Measurements from ENCODE around the gene TSPAN3. TPM values are rescaled to one million over a fixed set of nuclear protein-coding genes. Genes with fewer than 3 reads are reported as not detected.

The TSPAN3 gene
- total RNA-seq, 1 experiment from 2014 or later = 84.9 TPM

DNA sequence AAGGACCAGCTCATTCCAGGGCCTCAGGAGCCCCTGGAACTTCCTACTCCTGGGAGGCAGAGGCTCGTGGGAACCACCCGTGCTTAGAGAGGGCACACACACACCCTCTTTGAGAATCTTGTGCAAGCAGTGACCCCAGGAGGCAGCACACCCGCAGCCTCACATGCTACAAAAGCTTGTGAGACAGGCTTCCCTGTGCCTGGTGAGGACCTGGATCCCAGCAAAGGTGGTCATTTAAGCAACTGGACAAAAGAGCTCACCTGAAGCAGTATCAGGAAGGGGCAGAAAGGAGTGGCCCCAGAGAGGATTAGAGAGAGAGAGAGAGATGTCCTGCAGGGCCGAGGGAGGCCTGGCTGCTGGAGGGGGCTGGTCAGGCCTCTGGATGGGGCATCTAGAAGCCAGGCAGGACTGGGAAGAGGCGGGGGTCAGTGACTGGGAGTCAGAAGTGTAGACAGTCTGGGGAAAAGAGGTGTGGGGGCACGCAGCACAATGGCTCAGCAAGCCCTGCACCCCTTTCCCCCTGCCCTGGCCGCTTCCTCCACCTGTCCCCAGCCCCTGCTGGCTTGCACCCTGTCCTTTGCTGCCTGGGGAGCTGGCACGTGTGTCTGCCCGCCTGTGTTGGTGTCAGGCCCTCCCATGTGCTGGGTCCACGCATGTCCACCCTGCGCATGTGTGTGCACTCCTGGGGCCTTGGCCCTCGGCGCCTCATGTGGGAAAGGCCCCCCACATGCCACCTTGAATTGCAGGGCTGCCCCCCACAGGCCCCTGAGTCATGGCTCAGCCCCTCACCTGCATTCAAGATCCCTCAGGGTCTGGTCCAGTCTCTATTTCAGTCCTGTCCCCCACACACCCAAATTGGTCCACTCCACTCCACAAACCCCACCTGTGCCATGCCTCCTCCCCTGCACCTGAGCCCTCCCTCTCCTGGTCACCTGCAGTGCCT is 36.9 kb downstream of the TSPAN3 start:
- CTCF ChIA-PET = interaction anchor here (1.0 to 6.3 kb wide), 17 partner anchors 9 to 621 kb away, joined by 3 to 57 read pairs (median 6); no protein-coding TSS in a partner anchor
- H3K27ac Mint-ChIP-seq = no peak overlapping the region; the same call in 1 of the 2 replicates
- H3K27me3 Mint-ChIP-seq (ENCODE audit: low read depth) = peaks cover 9% of the 10 kb centered on the region
- no peak overlapping the region for H3K4me3 Mint-ChIP-seq
- POLR2A ChIA-PET = interaction anchor here (1.1 kb wide), 1 partner anchor 61 kb away, joined by 3 read pairs; no protein-coding TSS in a partner anchor
- TF ChIP-seq NFYB (CRISPR knock-in tag; conservative IDR thresholded peaks at IDR 0.05; ENCODE audit: low read depth) (no peak), KAT7 (CRISPR knock-in tag; IDR thresholded peaks at IDR 0.05; ENCODE audit: borderline replicate concordance) (no peak), CREM (CRISPR knock-in tag; IDR thresholded peaks at IDR 0.05) (no peak), GABPB1 (CRISPR knock-in tag; IDR thresholded peaks at IDR 0.05) (no peak)
- TF ChIP-seq, protein P1, sequence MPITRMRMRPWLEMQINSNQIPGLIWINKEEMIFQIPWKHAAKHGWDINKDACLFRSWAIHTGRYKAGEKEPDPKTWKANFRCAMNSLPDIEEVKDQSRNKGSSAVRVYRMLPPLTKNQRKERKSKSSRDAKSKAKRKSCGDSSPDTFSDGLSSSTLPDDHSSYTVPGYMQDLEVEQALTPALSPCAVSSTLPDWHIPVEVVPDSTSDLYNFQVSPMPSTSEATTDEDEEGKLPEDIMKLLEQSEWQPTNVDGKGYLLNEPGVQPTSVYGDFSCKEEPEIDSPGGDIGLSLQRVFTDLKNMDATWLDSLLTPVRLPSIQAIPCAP (CRISPR knock-in tag; IDR thresholded peaks at IDR 0.05) = no peak
- TF ChIP-seq, protein P2, sequence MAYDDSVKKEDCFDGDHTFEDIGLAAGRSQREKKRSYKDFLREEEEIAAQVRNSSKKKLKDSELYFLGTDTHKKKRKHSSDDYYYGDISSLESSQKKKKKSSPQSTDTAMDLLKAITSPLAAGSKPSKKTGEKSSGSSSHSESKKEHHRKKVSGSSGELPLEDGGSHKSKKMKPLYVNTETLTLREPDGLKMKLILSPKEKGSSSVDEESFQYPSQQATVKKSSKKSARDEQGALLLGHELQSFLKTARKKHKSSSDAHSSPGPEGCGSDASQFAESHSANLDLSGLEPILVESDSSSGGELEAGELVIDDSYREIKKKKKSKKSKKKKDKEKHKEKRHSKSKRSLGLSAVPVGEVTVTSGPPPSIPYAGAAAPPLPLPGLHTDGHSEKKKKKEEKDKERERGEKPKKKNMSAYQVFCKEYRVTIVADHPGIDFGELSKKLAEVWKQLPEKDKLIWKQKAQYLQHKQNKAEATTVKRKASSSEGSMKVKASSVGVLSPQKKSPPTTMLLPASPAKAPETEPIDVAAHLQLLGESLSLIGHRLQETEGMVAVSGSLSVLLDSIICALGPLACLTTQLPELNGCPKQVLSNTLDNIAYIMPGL (CRISPR knock-in tag; IDR thresholded peaks at IDR 0.05) = no peak
- H3K4me1 Mint-ChIP-seq = peaks cover 13% of the 10 kb centered on the region
- H3K36me3 Mint-ChIP-seq = peaks cover 26% of the 10 kb centered on the region
- ATAC-seq (no peak), DNase-seq (ENCODE audit: low spot score) (peak; percentile 6)
- H3K9me3 Mint-ChIP-seq = peaks cover 14% of the 10 kb centered on the region; the same call in 1 of the 2 replicates

DNA sequence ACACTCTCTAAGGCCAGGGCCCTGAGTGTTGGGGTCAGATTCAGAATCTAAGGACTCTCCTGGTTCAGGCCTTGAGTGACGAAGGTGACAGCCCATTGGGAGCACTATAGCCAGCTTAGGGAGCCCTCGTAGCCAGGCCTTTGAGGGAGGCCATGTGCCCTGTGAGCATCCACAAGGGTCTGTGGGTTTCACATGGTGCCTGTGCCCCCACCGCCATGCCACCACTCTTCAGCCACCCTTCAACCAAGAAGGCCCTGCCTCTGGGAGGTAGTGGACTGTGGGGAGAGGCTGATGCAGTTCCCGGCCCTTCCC is 37.5 kb downstream of the TSPAN3 start:
- POLR2A ChIA-PET = no interaction called here
- ATAC-seq (no peak), DNase-seq (ENCODE audit: low spot score) (no peak)
- CTCF ChIA-PET = interaction anchor here (1.1 to 6.3 kb wide), 3 partner anchors 9 to 60 kb away, joined by 3 to 57 read pairs (median 30); no protein-coding TSS in a partner anchor
- peaks cover 20% of the 10 kb centered on the region for H3K36me3 Mint-ChIP-seq
- no peak overlapping the region for H3K27ac Mint-ChIP-seq
- peaks cover 9% of the 10 kb centered on the region; the same call in 1 of the 2 replicates for H3K9me3 Mint-ChIP-seq
- peaks cover 13% of the 10 kb centered on the region for H3K27me3 Mint-ChIP-seq (ENCODE audit: low read depth)
- TF ChIP-seq, protein P3, sequence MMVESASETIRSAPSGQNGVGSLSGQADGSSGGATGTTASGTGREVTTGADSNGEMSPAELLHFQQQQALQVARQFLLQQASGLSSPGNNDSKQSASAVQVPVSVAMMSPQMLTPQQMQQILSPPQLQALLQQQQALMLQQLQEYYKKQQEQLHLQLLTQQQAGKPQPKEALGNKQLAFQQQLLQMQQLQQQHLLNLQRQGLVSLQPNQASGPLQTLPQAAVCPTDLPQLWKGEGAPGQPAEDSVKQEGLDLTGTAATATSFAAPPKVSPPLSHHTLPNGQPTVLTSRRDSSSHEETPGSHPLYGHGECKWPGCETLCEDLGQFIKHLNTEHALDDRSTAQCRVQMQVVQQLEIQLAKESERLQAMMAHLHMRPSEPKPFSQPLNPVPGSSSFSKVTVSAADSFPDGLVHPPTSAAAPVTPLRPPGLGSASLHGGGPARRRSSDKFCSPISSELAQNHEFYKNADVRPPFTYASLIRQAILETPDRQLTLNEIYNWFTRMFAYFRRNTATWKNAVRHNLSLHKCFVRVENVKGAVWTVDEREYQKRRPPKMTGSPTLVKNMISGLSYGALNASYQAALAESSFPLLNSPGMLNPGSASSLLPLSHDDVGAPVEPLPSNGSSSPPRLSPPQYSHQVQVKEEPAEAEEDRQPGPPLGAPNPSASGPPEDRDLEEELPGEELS (CRISPR knock-in tag; IDR thresholded peaks at IDR 0.05) = no peak
- TF ChIP-seq, protein P4, sequence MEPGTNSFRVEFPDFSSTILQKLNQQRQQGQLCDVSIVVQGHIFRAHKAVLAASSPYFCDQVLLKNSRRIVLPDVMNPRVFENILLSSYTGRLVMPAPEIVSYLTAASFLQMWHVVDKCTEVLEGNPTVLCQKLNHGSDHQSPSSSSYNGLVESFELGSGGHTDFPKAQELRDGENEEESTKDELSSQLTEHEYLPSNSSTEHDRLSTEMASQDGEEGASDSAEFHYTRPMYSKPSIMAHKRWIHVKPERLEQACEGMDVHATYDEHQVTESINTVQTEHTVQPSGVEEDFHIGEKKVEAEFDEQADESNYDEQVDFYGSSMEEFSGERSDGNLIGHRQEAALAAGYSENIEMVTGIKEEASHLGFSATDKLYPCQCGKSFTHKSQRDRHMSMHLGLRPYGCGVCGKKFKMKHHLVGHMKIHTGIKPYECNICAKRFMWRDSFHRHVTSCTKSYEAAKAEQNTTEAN (CRISPR knock-in tag; IDR thresholded peaks at IDR 0.05) = no peak
- no peak for TF ChIP-seq ZNF396 (CRISPR knock-in tag; IDR thresholded peaks at IDR 0.05; ENCODE audit: borderline replicate concordance)
- TF ChIP-seq, protein P5, sequence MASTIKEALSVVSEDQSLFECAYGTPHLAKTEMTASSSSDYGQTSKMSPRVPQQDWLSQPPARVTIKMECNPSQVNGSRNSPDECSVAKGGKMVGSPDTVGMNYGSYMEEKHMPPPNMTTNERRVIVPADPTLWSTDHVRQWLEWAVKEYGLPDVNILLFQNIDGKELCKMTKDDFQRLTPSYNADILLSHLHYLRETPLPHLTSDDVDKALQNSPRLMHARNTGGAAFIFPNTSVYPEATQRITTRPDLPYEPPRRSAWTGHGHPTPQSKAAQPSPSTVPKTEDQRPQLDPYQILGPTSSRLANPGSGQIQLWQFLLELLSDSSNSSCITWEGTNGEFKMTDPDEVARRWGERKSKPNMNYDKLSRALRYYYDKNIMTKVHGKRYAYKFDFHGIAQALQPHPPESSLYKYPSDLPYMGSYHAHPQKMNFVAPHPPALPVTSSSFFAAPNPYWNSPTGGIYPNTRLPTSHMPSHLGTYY (CRISPR knock-in tag; IDR thresholded peaks at IDR 0.05) = no peak
- H3K4me3 Mint-ChIP-seq = no peak overlapping the region
- H3K4me1 Mint-ChIP-seq = peaks cover 13% of the 10 kb centered on the region

DNA sequence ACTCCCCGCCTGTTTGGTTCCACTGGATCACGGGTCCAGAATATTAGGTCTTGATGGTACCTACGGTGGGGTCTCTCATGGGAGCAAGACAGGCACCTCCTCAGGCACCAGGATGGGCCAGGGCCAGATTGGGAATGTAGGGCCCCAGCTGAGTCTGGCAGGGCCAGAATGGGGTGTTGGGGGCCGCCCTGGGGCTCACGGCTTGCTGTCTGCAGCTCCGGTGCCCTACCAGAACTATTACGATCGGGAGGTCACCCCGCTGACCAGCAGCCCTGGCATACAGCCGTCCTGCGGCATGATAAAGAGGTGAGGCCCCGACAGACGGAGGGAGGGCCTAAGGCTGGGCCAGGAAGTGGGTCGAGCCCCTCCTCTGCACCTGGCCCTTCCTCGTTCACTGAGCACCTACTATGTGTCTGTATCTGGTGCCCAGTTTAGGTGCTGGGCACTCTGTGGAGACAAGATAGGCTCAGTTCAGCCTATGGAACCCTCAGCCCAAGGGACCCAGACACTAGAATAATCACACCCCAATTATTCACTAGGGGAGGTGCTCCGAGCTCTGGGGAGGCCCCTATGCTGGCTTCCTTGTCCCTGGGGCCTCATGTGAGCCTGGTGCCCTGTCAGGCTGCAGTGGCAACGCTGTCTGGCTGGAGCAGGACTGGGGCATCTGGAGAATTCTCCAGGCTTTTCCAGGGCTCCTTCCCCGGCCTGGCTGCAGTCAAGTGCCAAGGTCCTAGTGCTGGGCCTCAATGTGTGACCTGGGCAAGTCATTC is 38.1 kb downstream of the TSPAN3 start:
- DNase-seq (ENCODE audit: low spot score) (peak; percentile 6), ATAC-seq (no peak)
- POLR2A ChIA-PET = no interaction called here
- TF ChIP-seq NFYB (CRISPR knock-in tag; conservative IDR thresholded peaks at IDR 0.05; ENCODE audit: low read depth) = no peak
- TF ChIP-seq CREB1 (CRISPR knock-in tag; IDR thresholded peaks at IDR 0.05) = no peak
- no peak for TF ChIP-seq CBFB (CRISPR knock-in tag; IDR thresholded peaks at IDR 0.05; ENCODE audit: low read depth)
- no peak for TF ChIP-seq TP53 (CRISPR knock-in tag; IDR thresholded peaks at IDR 0.05)
- TF ChIP-seq, protein P6, sequence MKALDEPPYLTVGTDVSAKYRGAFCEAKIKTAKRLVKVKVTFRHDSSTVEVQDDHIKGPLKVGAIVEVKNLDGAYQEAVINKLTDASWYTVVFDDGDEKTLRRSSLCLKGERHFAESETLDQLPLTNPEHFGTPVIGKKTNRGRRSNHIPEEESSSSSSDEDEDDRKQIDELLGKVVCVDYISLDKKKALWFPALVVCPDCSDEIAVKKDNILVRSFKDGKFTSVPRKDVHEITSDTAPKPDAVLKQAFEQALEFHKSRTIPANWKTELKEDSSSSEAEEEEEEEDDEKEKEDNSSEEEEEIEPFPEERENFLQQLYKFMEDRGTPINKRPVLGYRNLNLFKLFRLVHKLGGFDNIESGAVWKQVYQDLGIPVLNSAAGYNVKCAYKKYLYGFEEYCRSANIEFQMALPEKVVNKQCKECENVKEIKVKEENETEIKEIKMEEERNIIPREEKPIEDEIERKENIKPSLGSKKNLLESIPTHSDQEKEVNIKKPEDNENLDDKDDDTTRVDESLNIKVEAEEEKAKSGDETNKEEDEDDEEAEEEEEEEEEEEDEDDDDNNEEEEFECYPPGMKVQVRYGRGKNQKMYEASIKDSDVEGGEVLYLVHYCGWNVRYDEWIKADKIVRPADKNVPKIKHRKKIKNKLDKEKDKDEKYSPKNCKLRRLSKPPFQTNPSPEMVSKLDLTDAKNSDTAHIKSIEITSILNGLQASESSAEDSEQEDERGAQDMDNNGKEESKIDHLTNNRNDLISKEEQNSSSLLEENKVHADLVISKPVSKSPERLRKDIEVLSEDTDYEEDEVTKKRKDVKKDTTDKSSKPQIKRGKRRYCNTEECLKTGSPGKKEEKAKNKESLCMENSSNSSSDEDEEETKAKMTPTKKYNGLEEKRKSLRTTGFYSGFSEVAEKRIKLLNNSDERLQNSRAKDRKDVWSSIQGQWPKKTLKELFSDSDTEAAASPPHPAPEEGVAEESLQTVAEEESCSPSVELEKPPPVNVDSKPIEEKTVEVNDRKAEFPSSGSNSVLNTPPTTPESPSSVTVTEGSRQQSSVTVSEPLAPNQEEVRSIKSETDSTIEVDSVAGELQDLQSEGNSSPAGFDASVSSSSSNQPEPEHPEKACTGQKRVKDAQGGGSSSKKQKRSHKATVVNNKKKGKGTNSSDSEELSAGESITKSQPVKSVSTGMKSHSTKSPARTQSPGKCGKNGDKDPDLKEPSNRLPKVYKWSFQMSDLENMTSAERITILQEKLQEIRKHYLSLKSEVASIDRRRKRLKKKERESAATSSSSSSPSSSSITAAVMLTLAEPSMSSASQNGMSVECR (CRISPR knock-in tag; IDR thresholded peaks at IDR 0.05; ENCODE audit: borderline replicate concordance) = no peak
- TF ChIP-seq SOX15 (CRISPR knock-in tag; IDR thresholded peaks at IDR 0.05) = no peak
- TF ChIP-seq NFE2L1 (CRISPR knock-in tag; IDR thresholded peaks at IDR 0.05) = no peak
- Mint-ChIP-seq H3K36me3 (peaks cover 18% of the 10 kb centered on the region), H3K27ac (no peak overlapping the region), H3K9me3 (peaks cover 8% of the 10 kb centered on the region; the same call in 1 of the 2 replicates), H3K4me3 (no peak overlapping the region), H3K4me1 (peaks cover 13% of the 10 kb centered on the region), H3K27me3 (ENCODE audit: low read depth) (peaks cover 13% of the 10 kb centered on the region)
- CTCF ChIA-PET = interaction anchor here (0.9 to 6.3 kb wide), 4 partner anchors 8 to 59 kb away, joined by 3 to 57 read pairs (median 16); no protein-coding TSS in a partner anchor

Data from WTC11 (cell line).